Stimulated activated naive CD8-positive, alpha-beta T cell treated with anti-CD3 and anti-CD28 coated beads, Interleukin-15, Interleukin-2, amounts not matched to agents 100 ng/mL and 50 ng/mL, for 24 hours (primary cell): ENCODE data around the gene CBX1.
A peak's percentile ranks its signal among the peaks of the same experiment; 100 is the strongest.
"Not testable (repeated sequence)": the region's sequence is repeated elsewhere in the genome, so short reads cannot be mapped to it uniquely, and the experiment has no call there.

Source experiments
- H3K27ac Mint-ChIP-seq: one replicate; pipeline ENCODE4 v1.8.0; 2021; ENCODE audit warnings: mild to moderate bottlenecking, mixed read lengths
- H3K27me3 Mint-ChIP-seq: one replicate; pipeline ENCODE4 v1.8.0; 2021; ENCODE audit warnings: mixed read lengths
- H3K36me3 Mint-ChIP-seq: one replicate; pipeline ENCODE4 v1.8.0; 2021; ENCODE audit warnings: low read depth, mixed read lengths
- H3K4me1 Mint-ChIP-seq: one replicate; pipeline ENCODE4 v1.8.0; 2021; ENCODE audit warnings: low read depth, mixed read lengths
- H3K4me3 Mint-ChIP-seq: one replicate; pipeline ENCODE4 v1.8.0; 2021; ENCODE audit warnings: mild to moderate bottlenecking, mixed read lengths
- H3K9me3 Mint-ChIP-seq: one replicate; pipeline ENCODE4 v1.8.0; 2021; ENCODE audit warnings: mixed read lengths

The CBX1 gene

DNA sequence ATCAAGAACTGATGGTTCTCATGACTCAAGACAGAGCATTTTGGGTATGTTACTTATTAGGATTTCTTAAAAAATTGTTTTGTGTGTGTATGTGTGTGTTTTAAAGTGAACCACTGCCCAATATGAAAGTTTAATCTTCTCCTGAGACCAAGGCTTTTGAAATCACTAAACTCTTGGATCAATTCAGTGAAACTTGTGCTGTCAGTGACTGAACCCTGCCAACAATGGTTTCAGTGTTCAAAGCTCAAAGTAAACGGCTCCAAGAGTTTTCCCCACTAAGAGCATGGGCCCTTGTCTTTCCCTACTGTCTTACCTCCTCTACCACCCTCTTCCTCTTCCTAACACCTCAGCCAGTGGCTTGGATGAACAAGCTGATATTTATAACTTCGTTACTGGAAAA, 31.1 kb downstream of the CBX1 start:
- Mint-ChIP-seq H3K27me3 (no peaks in the 10 kb centered on the region), H3K4me1 (no peaks in the 10 kb centered on the region), H3K4me3 (no peak overlapping the region), H3K9me3 (no peaks in the 10 kb centered on the region), H3K27ac (no peak overlapping the region), H3K36me3 (peaks cover 40% of the 10 kb centered on the region)

DNA sequence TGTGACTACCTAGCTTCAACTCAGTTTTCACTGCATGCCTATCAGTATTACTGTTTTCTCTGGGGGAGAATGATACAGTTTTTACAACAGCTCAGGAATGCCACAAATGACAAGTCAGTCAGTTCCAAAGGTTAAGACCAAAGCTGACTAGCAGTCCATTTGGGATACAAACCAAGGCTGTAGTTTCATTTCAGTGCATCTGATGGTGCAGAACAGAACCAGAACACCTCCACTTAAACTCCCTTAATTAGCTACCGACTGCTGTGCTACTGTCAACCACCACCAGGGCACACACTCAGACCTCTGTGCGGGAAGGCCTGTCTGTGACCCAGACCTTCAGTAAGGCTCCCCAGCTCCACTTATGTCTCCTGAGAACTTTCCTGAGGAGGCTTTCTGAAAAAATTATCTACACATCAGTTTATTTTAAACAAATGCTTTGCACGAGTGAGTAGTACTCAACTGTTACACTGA, 32.8 kb downstream of the CBX1 start:
- H3K36me3 Mint-ChIP-seq: peaks cover 36% of the 10 kb centered on the region
- no peak overlapping the region for H3K27ac Mint-ChIP-seq

DNA sequence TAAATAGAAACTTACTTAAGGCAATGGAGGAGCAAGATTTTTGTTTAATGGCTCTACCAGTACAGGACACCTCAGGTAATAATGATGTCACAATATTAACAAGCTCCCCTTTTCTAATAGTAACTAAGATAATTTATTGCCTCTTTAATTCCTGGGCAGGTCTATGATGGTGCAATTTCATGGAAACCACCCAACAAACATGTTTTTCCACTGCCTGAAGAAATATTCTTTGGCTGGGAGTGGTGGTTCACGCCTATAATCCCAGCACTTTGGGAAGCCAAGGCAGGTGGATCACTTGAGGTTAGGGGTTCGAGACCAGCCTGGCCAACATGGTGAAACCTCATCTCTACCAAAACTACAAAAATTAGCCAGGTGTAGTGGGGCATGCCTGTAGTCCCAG, 33.5 kb downstream of the CBX1 start:
- H3K27ac Mint-ChIP-seq, H3K4me1 Mint-ChIP-seq, H3K4me3 Mint-ChIP-seq, H3K9me3 Mint-ChIP-seq, H3K27me3 Mint-ChIP-seq: not testable (repeated sequence)
- H3K36me3 Mint-ChIP-seq: peaks cover 32% of the 10 kb centered on the region

More for the DNA sequence above, 32.8 kb downstream of the CBX1 start:
- Mint-ChIP-seq H3K9me3 (no peaks in the 10 kb centered on the region), H3K4me3 (no peak overlapping the region), H3K27me3 (no peaks in the 10 kb centered on the region), H3K4me1 (no peaks in the 10 kb centered on the region)

DNA sequence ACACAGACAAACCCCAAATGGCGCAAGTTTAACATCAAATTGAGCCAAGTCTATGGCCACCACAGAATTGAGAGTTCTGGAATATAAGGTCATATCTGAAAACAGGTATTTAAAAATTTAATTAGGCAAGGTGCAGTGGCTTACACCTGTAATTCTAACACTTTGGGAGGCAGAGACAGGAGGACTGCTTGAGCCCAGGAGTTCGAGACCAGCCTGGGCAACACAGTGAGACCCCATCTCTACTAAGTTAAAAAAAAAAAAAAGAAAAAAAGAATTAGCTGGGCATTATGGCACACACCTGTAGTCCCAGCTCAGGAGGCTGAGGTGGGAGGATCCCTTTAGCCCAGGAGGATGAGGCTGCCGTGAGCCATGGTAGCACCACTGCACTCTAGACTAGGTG, 34.0 kb downstream of the CBX1 start:
- no peaks in the 10 kb centered on the region for H3K27me3 Mint-ChIP-seq
- H3K4me1 Mint-ChIP-seq: no peaks in the 10 kb centered on the region
- peaks cover 35% of the 10 kb centered on the region for H3K36me3 Mint-ChIP-seq
- no peaks in the 10 kb centered on the region for H3K9me3 Mint-ChIP-seq
- H3K4me3 Mint-ChIP-seq: no peak overlapping the region
- no peak overlapping the region for H3K27ac Mint-ChIP-seq

DNA sequence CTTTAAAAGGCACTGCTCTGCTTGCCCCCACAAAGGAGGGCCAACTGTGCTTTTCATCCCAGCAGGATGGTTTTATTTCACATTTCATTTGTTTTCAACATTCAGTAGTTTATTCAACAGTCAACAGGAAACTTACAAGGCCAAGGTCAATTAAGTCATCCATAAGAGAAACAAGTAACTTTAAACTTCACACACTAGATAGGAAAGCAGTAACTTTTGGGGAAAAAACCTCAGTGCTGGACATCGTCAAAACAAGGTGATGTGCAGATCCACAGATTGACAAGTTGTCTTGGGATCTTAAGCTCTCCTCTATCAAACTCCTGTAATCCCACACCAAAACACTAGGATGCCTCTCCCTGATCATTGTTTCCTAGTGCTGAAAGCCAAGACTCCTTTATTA, 34.6 kb downstream of the CBX1 start:
- Mint-ChIP-seq H3K4me3 (no peak overlapping the region), H3K9me3 (no peaks in the 10 kb centered on the region), H3K27ac (no peak overlapping the region), H3K27me3 (no peaks in the 10 kb centered on the region), H3K36me3 (peaks cover 36% of the 10 kb centered on the region), H3K4me1 (no peaks in the 10 kb centered on the region)

DNA sequence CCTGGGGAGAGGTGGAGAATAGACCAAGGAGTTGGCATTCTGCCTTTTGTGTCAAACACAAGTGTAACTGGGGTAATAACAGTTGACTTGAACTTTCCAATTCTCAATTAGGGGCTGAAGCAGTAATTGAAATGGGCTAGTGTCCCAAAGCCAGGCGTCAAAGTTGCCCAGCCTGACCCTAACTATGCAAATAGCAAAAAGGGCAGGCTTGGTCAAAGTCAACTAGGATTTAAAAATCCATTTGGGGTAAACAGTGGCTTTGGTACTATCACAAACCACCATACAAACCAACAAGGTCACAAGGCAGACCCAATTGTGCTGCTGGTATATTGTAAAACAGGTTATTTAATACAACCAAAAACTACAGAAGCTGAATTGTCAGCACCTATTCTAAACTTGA, 35.1 kb downstream of the CBX1 start:
- Mint-ChIP-seq H3K4me1 (no peaks in the 10 kb centered on the region), H3K36me3 (peaks cover 41% of the 10 kb centered on the region), H3K4me3 (no peak overlapping the region), H3K9me3 (no peaks in the 10 kb centered on the region), H3K27ac (no peak overlapping the region), H3K27me3 (no peaks in the 10 kb centered on the region)

DNA sequence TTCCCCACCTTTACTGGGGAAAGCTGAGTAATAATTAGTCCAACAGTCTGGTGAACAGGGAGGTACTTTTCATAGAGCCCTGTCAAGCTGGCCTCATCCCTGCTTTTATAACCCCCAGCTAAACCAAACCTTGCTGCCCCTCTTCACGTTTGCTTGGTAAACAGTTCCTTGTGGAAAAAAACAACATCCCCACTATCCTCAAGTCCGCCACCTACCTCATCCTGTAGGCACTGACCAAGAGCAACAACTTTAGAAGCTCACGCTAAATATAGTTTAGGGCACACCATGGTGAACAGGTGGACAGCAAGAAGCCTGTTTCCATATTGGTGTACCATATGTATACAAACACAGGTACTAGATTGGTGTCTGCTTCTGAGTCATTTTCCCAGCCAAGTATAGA, 36.6 kb downstream of the CBX1 start:
- Mint-ChIP-seq H3K27ac (no peak overlapping the region), H3K4me1 (peaks cover 2% of the 10 kb centered on the region), H3K9me3 (no peaks in the 10 kb centered on the region), H3K27me3 (no peaks in the 10 kb centered on the region), H3K36me3 (peaks cover 53% of the 10 kb centered on the region), H3K4me3 (no peak overlapping the region)

DNA sequence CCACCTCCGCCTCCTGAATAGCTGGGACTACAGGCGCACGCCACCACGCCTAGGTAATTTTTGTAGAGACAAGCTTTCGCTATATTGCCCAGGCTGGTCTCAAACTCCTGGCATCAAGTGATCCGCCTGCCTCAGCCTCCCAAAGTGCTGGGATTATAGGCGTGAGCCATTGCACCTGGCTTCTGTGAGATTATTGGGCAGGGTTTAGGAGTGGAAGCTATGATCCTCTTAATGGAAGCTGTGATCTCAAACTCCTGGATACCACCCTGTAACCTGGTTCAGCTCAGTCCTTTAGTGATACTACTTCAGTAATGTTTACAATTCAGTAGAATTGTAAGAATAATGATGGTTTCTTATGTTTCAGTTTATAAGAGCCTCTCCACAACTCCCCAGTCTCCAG, 39.0 kb downstream of the CBX1 start:
- no peaks in the 10 kb centered on the region for H3K27me3 Mint-ChIP-seq
- no peak overlapping the region for H3K27ac Mint-ChIP-seq
- peaks cover 62% of the 10 kb centered on the region for H3K36me3 Mint-ChIP-seq

DNA sequence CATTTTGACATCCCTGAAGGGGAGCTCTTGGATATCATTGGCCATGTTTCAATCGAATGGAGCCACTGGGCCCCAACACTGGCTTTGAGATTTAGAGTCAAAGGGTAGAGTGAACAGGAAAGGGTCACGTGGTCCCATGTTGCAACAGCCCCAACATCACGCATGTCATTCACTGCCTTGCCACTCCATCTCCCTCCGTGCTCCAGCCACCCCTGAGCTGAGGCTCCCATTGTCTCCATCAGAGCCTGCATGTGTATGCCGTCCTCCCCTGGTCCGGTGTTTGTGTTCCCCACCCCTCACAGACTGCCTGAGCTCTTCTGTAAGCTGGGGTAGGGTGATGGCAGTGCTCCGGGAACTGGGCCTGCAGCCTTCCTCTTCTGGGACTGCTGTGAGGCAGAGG, 41.0 kb downstream of the CBX1 start:
- Mint-ChIP-seq H3K9me3 (no peaks in the 10 kb centered on the region), H3K4me1 (peaks cover 23% of the 10 kb centered on the region), H3K4me3 (no peak overlapping the region), H3K36me3 (peaks cover 73% of the 10 kb centered on the region), H3K27me3 (no peaks in the 10 kb centered on the region), H3K27ac (no peak overlapping the region)

More for the DNA sequence above, 39.0 kb downstream of the CBX1 start:
- Mint-ChIP-seq H3K4me3 (no peak overlapping the region), H3K9me3 (no peaks in the 10 kb centered on the region), H3K4me1 (peaks cover 7% of the 10 kb centered on the region)

DNA sequence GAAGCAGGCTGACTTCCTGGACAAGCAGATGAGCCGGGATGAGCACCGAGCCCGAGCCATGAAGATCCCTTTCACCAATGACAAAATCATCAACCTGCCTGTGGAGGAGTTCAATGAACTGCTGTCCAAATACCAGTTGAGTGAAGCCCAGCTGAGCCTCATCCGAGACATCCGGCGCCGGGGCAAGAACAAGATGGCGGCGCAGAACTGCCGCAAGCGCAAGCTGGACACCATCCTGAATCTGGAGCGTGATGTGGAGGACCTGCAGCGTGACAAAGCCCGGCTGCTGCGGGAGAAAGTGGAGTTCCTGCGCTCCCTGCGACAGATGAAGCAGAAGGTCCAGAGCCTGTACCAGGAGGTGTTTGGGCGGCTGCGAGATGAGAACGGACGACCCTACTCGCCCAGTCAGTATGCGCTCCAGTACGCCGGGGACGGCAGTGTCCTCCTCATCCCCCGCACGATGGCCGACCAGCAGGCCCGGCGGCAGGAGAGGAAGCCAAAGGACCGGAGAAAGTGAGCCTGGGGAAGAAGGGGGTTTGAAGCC, 42.1 kb downstream of the CBX1 start:
- Mint-ChIP-seq H3K36me3 (peaks cover 69% of the 10 kb centered on the region), H3K27ac (no peak overlapping the region), H3K9me3 (no peaks in the 10 kb centered on the region), H3K4me1 (peaks cover 30% of the 10 kb centered on the region), H3K4me3 (no peak overlapping the region), H3K27me3 (no peaks in the 10 kb centered on the region)

DNA sequence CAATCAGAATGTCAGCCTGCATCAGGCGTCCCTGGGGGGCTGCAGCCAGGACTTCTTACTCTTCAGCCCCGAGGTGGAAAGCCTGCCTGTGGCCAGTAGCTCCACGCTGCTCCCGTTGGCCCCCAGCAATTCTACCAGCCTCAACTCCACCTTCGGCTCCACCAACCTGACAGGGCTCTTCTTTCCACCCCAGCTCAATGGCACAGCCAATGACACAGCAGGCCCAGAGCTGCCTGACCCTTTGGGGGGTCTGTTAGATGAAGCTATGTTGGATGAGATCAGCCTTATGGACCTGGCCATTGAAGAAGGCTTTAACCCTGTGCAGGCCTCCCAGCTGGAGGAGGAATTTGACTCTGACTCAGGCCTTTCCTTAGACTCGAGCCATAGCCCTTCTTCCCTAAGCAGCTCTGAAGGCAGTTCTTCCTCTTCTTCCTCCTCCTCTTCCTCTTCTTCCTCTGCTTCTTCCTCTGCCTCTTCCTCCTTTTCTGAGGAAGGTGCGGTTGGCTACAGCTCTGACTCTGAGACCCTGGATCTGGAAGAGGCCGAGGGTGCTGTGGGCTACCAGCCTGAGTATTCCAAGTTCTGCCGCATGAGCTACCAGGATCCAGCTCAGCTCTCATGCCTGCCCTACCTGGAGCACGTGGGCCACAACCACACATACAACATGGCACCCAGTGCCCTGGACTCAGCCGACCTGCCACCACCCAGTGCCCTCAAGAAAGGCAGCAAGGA, 42.7 kb downstream of the CBX1 start:
- H3K4me1 Mint-ChIP-seq: peaks cover 36% of the 10 kb centered on the region
- no peak overlapping the region for H3K27ac Mint-ChIP-seq
- H3K9me3 Mint-ChIP-seq: no peaks in the 10 kb centered on the region
- H3K4me3 Mint-ChIP-seq: no peak overlapping the region
- H3K27me3 Mint-ChIP-seq: no peaks in the 10 kb centered on the region
- H3K36me3 Mint-ChIP-seq: peaks cover 69% of the 10 kb centered on the region

DNA sequence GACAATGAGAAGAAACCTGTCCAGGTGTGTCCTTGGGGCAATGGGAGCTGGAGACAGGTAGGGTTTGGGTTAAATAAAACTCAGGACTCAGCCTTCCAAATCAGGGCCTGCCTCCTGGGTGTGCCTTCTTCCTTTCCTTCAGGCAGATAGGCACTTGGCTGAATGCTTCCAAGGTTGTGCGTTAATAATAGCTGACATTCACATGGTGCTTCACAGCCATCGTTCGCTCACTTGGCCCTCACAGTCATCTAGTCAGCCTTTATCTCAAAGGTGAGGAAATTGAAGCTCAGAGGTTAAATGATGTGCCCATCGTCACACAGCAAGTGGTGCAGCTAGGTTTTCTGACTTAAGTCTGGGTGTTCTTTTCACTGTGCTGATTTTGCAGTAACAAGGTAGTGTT, 43.7 kb downstream of the CBX1 start:
- no peaks in the 10 kb centered on the region for H3K9me3 Mint-ChIP-seq
- peak overlapping the region; percentile 98 for H3K27ac Mint-ChIP-seq
- H3K27me3 Mint-ChIP-seq: no peaks in the 10 kb centered on the region
- H3K4me3 Mint-ChIP-seq: no peak overlapping the region
- H3K36me3 Mint-ChIP-seq: peaks cover 73% of the 10 kb centered on the region
- peaks cover 46% of the 10 kb centered on the region for H3K4me1 Mint-ChIP-seq

DNA sequence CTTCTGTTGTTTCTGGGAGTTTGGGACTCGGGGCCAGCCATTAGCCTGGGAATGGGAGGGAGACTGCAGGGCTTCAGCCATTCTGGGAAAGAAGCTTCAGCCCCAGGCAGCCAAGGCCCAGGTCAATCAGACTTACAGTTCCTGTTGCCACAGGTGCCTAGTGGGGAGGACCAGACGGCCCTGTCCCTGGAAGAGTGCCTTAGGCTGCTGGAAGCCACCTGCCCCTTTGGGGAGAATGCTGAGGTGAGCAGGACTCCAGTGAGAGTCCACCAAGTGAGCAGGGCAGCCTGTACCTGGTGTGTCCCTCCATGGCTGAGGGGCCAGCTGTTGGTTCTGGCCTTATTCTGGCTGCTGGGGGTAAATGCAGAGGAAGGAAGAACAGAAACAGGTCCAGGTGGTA, 44.4 kb downstream of the CBX1 start:
- Mint-ChIP-seq H3K4me1 (peaks cover 53% of the 10 kb centered on the region), H3K27me3 (no peaks in the 10 kb centered on the region), H3K4me3 (peak overlapping the region; percentile 66), H3K9me3 (no peaks in the 10 kb centered on the region), H3K27ac (peak overlapping the region; percentile 98), H3K36me3 (peaks cover 75% of the 10 kb centered on the region)

DNA sequence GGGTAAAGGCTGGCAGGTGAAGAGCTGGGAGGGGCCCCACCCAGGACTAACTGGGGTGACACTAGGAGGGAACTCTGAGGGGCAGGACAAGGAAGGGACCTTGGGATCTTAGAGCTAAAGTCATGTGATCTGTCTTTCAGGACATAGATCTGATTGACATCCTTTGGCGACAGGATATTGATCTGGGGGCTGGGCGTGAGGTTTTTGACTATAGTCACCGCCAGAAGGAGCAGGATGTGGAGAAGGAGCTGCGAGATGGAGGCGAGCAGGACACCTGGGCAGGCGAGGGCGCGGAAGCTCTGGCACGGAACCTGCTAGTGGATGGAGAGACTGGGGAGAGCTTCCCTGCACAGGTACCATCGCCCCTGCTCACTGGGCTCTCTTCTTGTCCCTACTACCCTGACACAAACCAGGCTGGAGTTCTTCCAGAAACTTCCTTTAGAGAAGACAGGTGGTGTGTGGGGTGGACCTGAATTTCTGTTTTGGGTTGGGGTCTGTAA, 45.0 kb downstream of the CBX1 start:
- Mint-ChIP-seq H3K9me3 (no peaks in the 10 kb centered on the region), H3K4me3 (peak overlapping the region; percentile 66), H3K27ac (peak overlapping the region; percentile 98), H3K27me3 (no peaks in the 10 kb centered on the region), H3K4me1 (peaks cover 59% of the 10 kb centered on the region), H3K36me3 (peaks cover 75% of the 10 kb centered on the region)

DNA sequence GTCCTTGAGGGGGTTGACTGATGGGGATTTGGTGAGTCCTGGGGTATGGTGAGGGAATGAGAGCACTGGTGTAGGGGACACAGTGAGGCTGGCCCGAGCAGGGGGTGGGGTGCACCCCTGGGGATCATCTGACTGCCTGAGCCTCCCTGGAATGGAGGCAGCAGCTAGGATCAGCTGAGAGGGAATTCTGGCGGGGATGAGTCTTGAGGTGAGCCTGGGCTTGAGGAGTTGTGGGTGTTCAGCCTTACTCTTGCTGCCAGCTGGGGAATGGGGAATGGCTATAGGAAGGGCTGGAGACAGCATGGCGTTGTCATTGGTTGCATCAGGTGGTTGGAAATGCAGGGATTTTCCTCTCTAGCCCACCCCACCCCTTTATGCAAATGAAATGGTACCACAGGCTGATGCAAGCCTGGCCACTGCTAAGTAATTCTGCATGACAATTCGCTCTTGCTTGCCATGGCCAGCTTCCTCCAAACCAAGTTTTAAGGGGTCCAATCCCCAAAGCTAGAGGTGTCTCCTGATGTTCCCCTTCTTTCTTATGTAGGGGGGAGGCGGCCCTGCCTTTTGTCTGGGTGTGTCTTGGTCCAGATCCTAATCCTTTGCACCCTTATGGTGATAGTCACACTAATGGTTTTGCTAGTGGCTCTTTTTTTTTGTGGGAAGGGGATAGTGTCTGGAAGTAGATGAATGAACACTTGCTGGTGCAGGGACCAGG, 45.6 kb downstream of the CBX1 start:
- Mint-ChIP-seq H3K9me3 (no peaks in the 10 kb centered on the region), H3K27me3 (no peaks in the 10 kb centered on the region), H3K27ac (peak overlapping the region; percentile 98), H3K36me3 (peaks cover 77% of the 10 kb centered on the region), H3K4me3 (peak overlapping the region; percentile 66), H3K4me1 (peaks cover 63% of the 10 kb centered on the region)
